NK-92 (cell line): Measurements from ENCODE around the gene PCBP3.

Experiments
- DNase-seq: peaks from one replicate; lab custom pipeline; 2025; ENCODE audit not compliant: unreplicated experiment; lab: John Stamatoyannopoulos, UW

The PCBP3 gene

GRCh38 chr21:45900034-45900868, 256.7 kb downstream of the PCBP3 start:
- DNase-seq = no peak

GRCh38 chr21:45901061-45901690, 257.7 kb downstream of the PCBP3 start:
- no peak for DNase-seq

GRCh38 chr21:45902292-45902995, 258.9 kb downstream of the PCBP3 start:
- DNase-seq = no peak

DNA sequence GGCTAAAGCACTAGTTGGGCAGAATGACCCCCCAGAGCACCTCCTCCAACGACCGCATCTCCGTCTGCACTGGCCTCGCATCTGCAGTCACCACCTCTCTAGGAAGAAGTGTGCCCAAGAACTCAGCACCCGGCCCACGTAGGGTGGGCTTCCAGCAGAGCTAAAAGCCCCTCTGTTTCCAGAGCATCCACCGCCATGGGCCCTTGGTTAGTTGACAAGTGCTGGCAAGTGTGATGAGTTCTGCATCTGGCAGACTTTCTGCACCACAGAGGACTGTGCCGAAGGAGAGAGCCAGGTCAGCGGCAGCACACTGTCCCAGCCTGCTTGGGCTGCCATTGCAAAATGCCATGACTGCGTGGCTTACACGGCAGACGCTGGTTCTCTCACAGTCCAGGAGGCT, 261.7 kb downstream of the PCBP3 start:
- DNase-seq = no peak

DNA sequence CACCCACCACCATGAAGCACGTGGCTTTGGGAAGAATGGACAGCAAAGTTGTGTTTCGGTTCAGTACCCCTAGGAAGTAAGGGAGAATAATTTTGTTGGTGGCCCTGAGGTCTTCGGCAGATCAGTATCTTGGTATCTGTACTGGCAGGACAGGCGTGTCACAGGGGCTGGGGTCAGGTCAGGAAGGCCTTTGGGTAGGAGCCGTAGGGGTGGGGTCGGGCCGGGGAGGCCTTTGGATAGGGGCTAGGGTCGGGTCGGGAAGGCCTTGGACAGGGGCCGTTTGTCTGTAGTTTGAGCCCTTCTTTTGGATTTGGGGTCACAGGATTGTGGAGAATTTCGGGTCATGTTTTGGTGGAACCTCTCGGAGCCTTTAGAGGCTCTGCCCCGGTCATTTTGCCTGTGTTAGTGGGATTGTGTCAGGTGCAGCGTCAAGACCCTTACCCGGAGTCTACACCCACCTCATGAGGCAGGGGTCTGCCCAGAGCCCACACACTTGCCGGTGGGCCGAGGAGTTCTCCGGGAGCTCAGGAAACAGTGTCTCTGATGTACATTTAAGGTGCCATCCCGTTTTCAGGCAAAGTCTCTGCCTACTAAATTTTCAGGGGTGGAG, 262.8 kb downstream of the PCBP3 start:
- DNase-seq = no peak

DNA sequence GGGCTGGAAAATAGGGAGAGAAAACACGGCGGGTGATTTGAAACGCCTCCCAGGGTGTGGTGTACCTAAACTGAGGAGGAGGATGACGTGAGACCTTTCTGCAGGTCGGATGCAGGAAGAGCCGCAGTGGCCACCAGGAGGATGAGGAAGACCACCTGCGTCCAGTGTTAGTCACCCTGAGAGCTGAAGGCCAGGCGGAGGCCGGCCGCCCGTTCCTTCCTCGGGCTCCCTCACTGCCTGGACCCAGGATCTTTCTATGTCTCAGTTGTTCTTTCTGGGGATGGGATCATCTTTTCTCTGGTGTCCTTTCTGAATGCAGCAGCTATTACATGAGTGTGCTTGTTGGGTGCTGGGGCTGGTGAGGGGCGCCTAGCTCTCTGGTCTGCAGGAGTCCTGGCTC, 263.3 kb downstream of the PCBP3 start:
- no peak for DNase-seq

DNA sequence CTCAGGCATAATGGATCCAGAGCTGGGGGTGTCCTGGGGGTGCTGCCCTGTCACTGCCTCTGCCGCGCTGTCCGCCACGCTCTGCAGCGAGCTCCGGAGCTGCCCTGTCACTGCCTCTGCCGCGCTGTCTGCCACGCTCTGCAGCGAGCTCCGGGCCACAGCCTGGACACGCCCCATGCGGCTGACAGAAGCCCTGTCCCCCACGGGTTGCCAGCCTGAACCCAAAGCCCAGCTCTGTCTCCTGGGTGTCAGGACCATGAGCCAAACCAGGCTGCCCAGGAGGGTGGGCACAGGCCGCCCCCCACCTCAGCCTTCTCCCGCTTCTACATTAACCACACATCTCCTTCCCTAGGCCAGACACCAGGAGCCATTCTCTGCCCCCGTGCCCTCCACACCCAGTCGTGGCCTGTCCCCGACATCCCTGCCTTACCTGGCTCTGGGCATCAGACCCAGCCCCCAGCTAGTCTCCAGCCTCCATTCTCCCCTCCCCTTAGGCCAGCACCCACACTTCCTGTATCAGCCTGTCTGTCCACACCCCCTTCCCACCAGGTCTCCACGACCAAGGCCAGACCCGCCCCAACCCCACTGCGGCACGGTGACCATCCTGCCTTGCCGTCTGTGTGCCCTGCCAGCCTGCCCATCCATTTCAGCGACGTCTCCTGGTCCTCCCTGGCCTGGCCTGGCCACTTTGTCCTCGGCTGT, 265.2 kb downstream of the PCBP3 start:
- DNase-seq = no peak

DNA sequence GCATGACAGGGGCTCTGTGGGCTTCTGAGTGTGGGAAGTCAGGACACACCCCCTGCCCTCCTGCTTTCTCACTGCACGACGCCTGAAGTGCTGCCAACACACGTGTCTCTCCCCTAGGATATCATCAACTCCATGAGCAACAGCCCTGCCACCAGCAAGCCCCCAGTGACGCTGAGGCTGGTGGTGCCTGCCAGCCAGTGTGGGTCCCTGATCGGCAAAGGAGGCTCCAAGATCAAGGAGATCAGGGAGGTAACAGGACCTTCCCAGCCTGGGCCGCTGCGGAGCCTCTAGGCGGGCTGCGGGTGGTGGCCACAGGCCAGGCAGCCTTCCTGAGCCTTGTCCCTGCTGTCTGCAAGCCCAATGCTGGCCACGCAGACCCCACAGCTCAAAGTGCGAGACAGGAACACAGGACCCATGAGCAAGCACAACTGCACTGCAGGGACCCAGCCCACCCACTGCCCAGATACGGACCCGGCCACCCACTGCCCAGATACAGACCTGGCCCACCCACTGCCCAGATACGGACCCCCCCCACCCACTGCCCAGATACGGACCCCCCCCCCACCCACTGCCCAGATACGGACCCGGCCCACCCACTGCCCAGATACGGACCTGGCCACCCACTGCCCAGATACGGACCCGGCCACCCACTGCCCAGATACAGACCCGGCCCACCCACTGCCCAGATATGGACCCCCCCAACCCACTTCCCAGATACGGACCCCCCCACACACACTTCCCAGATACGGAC, 265.9 kb downstream of the PCBP3 start:
- no peak for DNase-seq

DNA sequence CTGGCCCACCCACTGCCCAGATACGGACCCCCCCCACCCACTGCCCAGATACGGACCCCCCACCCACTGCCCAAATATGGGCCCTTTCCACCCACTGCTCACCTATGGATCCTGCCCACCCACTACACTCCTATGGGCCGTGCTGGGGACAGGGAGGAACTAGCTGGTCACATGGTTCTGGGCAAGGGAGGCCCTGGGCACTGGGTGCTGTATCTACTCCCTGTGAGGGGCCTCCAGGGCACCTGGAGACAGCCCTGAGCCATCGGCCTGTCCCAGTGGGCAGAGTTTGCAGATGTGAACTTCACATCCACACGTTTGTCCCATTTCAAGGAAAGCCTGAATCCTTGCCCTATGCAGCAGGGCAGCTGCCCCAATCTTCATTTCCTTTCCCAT, 266.6 kb downstream of the PCBP3 start:
- no peak for DNase-seq

GRCh38 chr21:45910548-45911221, 267.2 kb downstream of the PCBP3 start:
- no peak for DNase-seq

DNA sequence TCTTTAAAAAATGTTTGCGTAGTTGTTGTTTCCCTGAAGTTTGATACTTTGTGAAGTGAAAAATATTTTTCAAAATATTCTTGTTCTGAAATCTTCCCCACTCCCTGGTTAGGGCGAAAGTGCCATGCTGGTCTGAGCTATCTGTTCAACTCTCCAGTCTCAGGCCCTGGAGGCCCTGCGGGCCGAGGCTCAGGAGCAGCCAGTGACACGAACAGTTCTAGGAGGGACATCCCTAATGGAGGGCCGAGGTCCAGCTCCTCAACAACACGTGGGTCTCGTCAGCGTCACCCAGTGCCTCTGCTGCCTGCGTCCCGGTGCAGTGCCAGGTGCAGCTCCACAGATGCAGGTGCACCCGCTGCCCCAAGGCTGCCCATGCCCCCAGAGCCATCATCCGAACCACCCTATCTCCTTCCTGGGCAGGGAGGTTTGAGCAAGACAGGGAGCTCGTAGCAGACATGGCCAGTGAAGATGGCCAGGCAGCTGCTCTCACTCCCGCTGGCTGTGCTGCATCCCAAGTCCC, 268.3 kb downstream of the PCBP3 start:
- no peak for DNase-seq

DNA sequence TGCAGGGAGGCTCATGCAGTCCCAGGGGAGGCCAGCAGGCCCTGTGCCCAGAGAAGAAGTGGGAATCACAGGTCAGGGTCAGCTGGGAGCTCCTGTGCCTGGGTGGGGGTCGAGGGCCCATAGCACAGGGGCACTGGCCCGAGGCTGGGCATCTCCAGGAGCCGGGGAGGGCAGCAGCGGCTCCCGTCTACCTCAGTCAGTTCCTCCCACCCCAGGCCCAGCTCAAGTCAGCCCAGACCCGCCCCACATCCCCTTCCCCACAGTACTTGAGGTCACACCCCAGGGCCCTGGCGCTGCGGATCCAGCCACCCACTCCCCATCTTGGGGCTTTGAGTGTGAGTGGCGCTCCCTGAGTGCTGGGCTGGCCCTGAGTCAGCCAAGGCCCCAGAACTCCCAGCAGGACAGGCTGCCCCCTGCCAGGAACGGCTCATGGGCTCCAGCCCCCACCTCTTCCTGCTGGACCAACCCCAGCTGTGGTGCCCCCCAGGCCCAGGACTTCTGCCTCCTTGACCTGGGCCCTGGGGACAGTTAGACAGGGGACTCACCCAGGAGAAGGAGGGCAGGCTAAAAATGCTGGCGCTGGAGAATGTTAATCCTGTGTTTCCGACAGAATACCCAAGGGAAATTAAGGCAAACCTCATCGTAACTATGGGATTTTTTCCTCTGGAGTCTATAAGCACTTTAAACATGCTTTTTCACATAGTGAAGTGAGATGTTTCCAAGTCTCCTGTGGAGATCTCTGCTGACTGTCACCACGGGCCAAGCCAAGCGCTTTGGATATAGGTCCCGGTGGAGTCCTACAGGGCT, 269.3 kb downstream of the PCBP3 start:
- DNase-seq = no peak

DNA sequence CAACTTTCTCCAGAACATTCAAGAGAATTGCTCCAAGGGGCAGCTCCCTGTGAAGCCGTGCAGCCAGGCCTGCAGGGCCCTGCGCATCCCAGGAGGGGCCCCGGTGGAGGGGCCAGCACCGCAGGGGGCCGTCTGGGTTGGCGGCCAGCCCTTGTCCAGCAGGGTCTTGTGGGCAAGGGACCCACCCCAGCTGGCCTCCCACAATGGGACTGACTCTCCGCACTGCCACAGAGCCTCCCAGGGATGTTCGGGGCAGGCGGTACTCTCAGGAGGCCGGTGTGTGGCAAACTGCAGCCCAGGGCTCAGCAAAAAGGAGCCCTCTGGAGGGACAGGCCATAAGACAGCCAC, 269.9 kb downstream of the PCBP3 start:
- DNase-seq = no peak

GRCh38 chr21:45913886-45914285, 270.4 kb downstream of the PCBP3 start:
- no peak for DNase-seq

GRCh38 chr21:45914321-45914845, 270.9 kb downstream of the PCBP3 start:
- DNase-seq = no peak

DNA sequence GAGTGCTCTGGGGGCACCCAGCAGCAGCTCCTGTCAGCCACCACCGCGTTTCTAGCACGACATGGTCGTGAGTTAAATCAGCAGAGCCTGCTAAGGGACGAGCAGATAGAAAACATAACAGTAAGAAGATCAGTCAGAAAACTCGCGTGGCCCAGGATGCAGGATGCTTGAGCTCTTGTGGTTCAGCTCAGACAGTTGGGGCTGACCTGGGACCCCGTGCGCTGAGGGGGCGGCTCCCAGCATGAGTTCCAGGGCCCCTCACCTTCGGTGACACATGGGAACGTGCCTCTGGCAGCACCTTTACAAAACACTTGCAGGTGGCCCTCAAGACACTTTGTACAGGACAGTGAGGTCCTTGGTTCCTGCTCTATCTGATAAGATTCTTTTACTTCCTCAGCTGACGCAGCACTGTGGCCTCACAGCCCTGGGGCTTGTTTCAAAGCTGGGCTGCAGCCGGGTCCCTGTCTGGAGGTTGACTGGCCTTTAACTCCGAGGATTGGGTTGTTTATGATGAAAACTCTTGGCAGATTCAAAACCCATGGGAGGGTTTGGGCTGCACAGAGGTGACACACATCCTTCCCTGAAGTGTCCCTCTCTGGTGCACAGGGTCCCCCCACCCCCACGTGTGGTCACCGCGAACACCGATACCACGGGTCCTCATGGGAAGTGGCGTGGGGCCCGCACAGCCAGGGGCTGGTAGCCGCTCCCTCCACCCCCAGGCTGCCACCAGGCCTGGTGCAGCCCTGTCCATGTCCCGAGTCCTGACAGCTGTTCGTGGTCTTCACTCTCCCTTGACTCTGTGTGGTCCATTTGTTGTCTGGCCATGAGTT, 272.7 kb downstream of the PCBP3 start:
- DNase-seq = no peak

DNA sequence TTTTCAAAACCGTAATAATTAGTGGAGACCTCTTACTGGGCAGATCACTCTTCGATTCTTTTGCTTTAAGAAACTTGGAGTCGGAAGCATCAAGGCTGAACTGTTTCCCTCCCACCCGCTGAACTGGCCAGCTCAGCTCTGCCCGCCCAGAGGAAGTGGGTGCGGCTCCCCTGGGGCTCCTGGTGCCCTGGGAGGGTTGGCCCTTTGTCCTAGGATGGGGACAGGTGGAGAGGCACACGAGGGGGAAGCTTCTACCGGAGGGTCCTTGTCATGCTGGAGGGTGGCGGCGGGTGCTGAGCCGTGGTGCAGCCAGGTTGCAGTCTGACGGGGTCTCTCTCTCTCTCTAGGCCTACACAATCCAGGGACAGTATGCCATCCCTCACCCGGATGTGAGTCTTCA, 273.7 kb downstream of the PCBP3 start:
- no peak for DNase-seq

DNA sequence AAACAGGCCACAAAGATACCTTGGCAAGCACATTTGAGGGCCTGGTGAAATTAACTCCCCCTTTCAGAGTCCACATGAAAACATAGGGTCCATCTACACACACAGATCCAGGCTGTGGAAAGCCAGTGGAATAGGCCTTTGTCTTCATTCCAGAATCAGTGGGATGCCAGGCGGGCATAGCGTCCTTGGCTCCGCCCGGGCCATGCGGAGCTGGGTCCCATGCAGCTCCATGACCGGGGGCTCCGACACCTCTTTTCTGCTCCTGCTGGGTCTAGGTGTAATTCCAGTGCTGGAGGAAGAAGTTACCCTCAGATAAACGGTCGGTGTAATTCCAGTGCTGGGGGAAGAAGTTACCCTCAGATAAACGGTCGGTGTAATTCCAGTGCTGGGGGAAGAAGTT, 274.5 kb downstream of the PCBP3 start:
- no peak for DNase-seq
